Activated CD8-positive, alpha-beta memory T cell treated with anti-CD3 and anti-CD28 coated beads, Interleukin-2, amount 50 U/mL, for 1 hour (primary cell): ENCODE measurements around the gene DCN.

Experiments used
- DNase-seq: peaks from one replicate; pipeline ENCODE4 v3.0.0-alpha.2; 2020; ENCODE audit errors: extremely low read depth

The DCN gene

GRCh38 chr12:91186156-91186555, 3.5 kb upstream of the DCN start:
- no peak for DNase-seq

DNA sequence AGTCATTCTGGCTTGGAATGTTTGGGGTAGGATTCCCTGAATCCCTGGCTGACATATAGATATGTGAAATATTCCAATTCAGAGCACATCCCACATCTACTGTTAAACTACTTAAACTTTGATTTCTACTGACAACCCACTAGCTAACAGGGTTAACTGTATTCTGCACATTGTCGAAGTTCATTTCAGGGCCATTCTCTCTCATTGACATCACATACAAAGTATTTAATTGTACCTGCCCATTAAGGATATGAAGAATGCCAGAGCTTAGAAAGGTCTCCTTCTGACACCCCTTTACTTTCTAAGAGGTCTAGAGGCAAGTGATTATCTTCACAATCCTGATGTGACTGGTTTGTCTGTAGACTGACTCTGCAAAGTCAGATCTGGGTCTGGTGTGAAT, 2.8 kb upstream of the DCN start:
- no peak for DNase-seq

GRCh38 chr12:91183551-91183950, 934 bp upstream of the DCN start:
- DNase-seq = no peak

DNA sequence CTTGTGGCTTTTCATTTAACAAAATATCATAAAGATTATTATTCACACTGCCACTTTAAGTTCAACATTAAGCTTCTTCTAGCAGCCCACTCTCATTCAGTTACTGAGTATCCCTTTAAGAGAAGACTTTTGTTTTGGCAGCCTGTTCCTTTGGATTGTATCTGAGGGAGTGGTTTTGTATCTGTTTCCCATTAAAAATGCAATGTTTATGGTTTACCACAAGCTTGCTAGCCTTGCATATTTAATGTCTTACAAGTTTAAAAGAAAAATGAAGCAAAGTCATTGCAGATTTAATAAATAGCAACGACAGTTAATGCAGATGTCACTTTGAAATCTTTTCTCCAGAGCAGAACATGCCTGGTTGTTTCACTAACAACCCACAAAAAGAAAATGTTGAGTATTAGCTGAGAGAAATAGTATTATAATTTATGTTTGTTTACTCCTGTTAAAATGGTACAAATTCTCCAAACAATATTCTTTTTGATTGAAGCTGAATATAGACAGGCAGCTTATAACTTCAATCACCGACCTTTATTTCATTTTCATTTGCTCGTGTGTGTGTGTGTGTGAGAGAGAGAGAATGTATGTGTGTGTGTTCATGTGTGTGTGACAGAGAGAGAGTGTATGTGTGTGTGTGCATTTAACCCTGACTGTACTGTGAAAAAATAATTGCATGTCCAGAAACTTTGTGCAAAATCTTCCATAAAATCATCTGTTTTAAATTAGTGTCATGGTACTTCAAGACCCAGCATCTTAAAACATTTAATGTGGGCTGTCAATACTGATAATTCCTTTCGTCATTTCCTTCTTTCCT, 1.8 kb downstream of the DCN start:
- DNase-seq = no peak

GRCh38 chr12:91179966-91180561, 2.6 kb downstream of the DCN start:
- no peak for DNase-seq

DNA sequence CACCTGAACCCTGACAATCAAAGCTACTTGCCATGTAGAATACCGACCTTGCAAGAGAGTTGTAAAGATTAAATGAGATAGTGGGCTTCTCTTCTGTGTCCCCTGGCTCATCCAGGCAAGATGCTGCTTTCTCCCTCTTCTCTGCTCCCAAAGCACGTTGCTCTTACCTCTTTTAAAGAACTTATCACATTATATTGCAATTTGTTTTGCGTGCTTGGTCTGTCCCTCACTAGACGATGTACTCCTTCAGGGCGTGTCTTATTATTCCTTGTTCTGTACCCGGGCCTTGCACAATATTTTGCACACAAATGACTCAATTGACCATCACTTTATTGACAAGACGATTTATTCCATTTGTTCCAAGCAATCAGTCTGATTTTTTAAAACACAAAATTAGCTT, 3.3 kb downstream of the DCN start:
- DNase-seq = no peak

DNA sequence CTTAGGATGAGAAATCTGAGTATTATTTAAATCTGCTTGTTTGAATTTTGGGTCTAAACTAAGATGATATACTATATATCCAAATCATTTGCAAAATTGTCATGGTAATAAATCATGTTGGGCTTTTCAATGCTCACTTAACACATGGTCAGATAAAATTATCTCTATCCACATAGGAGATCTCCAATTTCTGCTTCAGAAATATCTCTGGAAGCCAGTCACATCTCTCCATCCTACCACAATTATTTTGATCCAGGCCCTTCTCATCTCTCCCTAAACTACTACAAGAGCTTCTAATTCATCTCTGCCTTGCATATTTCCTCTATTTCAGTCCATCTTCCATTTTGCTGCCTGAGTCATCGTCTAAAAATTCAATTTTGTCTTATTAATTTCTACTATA, 3.8 kb downstream of the DCN start:
- DNase-seq = no peak

GRCh38 chr12:91178139-91178561, 4.5 kb downstream of the DCN start:
- DNase-seq = no peak

DNA sequence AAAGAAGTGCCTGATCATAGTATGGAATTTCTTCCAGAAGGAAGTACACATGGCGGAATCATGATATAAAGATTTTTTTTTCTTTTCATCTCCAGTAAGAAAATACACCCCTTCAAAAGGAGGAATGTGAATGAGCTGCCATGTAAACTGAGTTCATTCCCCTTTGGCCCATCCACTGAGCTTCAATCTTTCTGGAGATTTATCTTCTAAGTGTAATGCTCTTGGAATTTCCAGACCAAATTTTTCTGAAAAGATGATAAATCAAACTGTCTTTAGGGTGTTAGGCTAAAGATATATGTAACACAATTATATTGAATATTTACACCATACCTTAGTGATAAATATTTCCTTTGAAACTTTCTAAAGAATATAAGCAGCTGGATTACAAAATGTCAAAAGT, 5.2 kb downstream of the DCN start:
- no peak for DNase-seq

GRCh38 chr12:91176915-91177314, 5.7 kb downstream of the DCN start:
- no peak for DNase-seq

GRCh38 chr12:91176358-91176757, 6.3 kb downstream of the DCN start:
- DNase-seq = no peak

DNA sequence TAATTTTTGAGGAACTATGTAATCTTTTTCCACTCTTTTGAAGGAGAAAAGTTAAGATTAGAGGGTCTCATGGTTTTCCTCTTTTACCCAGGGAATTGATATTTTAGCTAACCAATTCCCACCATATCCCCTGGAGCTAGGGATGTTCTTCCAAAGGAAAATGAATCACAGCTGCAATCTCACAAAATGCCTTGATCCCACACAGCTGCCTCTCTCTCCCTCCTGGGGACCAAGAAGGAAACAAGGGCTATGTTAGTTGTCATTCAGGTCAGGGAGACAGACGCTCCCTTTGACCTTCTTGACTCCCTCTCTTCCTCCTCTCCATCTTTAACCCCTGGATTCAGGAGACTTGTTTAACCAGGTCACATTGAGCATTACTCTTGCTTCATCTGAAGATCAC, 9.5 kb downstream of the DCN start:
- no peak for DNase-seq

DNA sequence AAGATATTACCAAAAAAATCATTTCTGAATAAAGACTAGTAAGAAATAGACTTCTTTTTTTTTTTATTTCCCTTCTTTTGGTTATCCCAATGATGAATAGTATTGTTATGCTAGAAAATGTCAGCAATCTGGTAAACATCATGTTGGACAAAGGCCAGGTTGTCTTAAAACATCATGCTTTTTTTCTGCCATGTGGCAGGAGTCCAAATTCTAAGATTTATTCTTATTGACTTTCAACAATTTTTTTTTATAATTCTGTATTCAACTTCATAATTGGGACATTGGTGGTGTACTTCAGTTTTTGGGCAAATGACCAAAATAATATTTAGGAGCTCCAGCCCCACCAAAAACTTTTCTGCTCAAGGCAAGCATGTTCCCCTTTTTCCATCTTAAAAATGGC, 10.5 kb downstream of the DCN start:
- no peak for DNase-seq

DNA sequence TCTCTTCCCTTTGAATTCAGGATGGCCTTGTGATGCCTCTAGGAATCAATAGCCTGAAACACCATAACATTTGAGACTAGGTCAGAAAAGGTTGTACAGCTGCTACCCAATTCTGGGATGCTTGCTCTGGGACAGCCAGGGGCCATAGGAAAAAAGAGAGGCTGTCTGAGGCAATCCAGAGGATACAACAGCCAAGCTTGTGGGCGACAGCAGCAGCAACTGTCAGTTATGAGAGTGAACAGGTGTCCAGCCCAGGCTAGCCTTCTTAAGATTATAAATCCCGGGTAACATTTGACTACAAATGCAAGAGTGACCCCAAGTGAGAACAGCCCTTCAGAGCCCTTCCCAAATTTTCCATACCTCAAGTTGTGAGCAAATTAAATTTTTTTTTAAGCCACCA, 11.1 kb downstream of the DCN start:
- no peak for DNase-seq

GRCh38 chr12:91163116-91163515, 19.5 kb downstream of the DCN start:
- no peak for DNase-seq

DNA sequence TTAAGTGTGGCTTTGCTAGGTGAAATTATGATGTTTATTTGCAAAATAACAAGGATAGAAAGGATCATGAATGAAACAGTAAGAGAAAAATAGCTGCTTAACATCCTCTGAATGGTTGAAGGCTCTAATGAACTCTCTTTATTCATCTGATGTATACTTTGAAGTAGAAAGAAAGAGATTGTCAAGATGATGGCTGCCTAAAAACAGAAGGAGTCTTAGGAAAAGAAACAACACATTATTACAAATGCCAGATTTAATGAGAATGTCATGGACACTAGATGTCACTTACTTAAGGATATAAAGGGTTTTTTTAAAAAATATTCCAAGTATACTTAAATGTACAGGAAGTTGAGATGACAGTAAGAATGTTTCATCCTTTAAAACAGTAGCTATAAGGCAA, 21.6 kb downstream of the DCN start:
- no peak for DNase-seq

- DNase-seq = no peak
These were observed 26.6 kb downstream of the DCN start for GRCh38 chr12:91155990-91156389.

DNA sequence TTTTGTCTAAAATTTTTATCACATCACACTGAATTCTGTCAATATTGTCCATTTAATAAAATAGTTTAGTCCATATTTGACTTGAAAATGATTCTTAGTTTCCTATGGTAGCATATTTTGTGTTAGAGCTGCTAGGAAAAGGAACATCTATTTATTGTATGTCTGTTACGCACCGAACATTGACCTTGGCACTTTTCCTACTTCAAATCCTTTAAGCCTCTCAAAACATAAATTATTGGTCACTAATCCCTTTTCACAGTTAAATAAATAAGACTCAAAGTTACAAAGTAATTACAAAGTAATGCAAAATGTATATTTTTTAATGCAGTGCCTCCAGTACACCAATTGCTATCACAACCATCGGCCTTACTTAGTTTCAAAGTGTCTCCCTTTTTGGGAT, 28.5 kb downstream of the DCN start:
- no peak for DNase-seq

GRCh38 chr12:91144053-91144452, 38.6 kb downstream of the DCN start:
- no peak for DNase-seq

DNA sequence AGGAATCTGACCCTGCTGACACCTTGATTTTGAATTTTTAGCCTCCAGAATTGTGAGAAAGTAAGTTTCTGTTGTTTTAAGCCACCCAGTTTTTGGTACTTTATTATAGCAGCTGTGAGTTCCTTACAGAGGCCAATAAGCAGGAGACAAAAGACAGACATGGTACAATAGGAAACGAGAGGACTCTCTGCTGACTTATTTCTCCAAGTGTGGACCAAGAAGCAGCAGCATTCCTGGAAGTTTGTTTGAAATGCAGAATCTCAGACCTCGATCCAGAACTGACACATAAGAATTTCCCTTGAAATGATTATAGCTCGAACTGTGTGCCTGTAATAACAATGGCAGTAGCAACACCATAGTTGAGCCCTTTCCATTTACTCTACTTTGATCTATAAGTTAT, 39.4 kb downstream of the DCN start:
- no peak for DNase-seq

- no peak for DNase-seq
These were observed 40.4 kb downstream of the DCN start for GRCh38 chr12:91142221-91142631.

DNA sequence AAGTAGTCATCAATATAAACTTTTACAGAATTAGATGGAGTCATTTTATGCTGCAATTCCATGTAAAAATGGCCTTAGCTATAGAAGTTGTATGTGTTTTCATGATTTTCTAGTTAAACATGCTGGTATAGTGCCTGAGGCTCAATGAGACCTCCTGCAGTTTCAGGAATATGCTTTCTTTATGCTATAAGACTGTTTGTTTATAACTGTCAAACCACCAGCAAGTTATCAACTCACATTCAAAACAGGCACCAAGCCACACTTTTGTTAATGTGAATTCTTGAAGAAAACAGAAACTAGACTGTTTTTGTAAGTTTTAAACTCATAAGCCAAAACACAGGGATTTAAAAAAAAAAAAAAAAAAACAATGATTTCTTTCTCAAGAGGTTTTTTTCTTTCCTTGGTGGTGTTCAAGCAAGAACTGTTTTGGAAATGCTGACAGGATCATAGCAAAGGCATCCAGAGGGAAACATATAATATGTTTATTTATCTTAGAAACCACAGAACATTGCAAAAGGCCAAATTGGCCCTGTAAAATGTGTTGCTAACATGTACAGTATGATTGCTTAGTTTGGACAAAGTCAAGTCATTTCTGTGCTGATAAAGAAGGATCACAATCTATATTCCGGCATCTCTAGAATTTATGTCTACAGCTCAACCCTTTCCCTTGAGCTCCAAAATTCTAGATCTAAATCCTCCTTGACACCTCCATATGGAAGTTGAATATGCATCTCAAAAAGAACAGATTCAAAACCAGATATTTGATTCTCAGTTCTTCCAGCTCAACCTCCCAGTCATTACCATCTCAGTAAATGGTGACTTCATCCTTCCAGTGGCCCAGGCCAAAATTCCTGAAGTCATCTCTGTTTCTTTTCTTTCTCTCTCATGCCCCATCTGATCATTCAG, 42.3 kb downstream of the DCN start:
- DNase-seq = no peak

DNA sequence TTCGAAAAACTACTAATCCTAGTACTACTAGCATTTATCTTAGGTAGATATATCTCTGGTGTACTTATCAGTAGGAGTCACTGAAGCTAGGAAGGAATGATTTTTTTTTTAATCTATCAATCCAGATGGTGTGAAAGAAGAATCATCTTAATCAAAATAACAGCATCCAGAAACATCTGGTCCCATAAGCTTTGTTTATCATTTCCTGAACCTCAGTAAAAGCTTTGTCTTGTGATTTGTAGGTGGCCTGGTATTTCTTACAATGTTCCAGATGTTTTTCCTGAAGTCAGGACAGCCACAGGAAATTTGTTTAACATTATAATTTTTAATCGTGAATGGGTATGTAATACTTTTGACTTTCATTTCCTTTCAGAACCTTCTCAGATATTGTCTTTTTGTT, 43.3 kb downstream of the DCN start:
- DNase-seq = no peak
